GM12873 (cell line): ENCODE measurements around the gene TEKT1.

Source experiments
- TF ChIP-seq, protein P1 (sequence below): IDR thresholded peaks from 2 replicates; pipeline ENCODE4 v1.5.1; 2012; ENCODE audit warnings: low read depth, mild to moderate bottlenecking, moderate library complexity, low read length, control low read depth; ENCODE audit not compliant: insufficient read depth; ENCODE audit errors: missing control alignments

TEKT1 gene

DNA sequence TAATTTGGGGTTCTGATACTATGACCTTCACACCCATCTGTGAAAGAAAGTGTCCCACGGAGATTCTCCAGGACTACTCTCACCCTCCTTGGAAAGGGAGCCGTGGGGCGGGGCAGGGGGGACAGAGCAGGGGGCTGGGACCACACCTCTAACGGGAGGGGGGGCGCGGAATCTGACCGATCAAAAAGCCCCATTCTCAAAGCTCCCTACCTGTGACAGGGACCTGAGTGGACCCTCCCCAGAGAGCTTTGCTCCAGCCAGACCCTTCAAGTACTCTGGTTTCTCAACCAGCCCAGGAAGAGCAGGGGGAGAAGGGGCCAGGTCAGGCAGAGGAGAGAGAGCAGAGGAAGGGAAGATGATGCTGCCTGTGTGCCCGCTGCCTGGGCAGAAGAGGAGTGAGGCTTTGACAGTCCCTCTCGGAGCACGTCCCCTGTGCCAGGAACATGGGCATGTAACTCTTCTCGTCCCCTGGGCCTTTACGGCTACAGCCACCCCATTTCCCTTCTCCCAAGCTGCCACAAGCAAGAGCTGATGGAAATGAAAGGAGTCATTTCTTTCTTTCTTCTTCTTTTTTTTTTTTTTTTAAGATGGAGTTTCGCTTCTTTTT, 75.0 kb downstream of the TEKT1 start:
- TF ChIP-seq, protein P1, sequence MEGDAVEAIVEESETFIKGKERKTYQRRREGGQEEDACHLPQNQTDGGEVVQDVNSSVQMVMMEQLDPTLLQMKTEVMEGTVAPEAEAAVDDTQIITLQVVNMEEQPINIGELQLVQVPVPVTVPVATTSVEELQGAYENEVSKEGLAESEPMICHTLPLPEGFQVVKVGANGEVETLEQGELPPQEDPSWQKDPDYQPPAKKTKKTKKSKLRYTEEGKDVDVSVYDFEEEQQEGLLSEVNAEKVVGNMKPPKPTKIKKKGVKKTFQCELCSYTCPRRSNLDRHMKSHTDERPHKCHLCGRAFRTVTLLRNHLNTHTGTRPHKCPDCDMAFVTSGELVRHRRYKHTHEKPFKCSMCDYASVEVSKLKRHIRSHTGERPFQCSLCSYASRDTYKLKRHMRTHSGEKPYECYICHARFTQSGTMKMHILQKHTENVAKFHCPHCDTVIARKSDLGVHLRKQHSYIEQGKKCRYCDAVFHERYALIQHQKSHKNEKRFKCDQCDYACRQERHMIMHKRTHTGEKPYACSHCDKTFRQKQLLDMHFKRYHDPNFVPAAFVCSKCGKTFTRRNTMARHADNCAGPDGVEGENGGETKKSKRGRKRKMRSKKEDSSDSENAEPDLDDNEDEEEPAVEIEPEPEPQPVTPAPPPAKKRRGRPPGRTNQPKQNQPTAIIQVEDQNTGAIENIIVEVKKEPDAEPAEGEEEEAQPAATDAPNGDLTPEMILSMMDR: no peak

DNA sequence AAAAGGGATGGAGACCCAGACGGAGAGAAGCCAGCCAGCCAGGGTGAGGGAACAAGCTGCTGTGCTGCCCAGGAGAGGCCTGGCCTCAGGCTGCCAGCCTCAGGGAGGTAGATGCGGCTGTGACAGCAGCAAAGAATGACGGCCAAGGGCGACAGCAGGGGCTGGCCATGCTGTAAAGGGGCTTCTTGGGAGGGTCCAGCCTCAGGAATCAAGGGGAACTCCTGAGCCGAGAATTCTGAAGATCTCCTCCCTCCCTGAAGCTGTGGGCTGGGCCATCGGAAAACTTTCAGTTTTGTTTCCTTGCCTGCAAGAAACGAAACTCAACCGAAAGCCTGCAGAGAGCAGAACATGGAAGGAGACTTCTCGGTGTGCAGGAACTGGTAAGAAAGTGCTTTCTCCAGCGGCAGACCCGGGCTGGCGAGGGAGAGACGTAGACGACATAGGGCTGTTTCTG, 75.8 kb downstream of the TEKT1 start, which contains the start of gene XAF1:
XAF1 (plus strand) TSS at position 316 of the 454 bp plus-strand sequence; CDS start at position 349, 33 bp downstream.
- TF ChIP-seq, protein P1: no peak

DNA sequence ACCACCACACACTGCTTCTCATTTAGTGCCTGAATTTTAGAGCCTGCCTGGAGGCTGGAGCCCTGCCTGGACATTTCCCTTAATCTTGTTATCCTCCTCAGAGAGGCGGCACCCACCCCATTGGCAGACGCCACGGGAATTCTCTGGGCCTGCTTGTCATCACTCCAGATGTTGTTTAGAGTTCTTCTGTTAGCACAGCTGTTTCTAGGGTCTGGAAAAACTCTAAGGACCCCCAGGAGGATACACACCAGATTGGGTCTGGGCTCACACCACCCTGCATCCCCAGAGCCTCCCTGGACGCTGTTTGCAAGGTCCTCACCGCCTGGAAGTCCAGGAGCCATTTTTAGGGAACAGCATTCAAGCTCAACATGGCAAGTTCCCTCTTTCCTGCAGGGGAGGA, 76.2 kb downstream of the TEKT1 start:
- TF ChIP-seq, protein P1: no peak

DNA sequence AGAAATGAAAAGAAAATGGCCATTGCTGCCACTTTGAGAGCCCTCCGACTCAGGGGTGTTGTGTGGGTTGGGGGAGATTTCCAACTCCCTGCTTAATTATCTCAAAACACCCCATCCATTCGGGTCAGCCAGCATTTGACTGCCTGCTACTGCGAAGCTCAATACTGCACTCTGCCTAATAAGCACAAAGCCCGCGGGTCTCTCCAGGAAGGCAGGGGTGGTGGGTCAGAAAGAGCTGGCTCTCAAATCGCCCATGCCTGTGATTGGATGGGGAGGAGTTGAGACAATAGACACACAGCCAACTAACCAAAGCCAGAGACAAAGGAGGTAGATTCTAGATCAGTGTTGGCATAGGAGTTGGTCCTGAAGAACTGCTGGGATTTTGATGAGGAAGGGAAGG, 78.0 kb downstream of the TEKT1 start:
- TF ChIP-seq, protein P1: no peak

DNA sequence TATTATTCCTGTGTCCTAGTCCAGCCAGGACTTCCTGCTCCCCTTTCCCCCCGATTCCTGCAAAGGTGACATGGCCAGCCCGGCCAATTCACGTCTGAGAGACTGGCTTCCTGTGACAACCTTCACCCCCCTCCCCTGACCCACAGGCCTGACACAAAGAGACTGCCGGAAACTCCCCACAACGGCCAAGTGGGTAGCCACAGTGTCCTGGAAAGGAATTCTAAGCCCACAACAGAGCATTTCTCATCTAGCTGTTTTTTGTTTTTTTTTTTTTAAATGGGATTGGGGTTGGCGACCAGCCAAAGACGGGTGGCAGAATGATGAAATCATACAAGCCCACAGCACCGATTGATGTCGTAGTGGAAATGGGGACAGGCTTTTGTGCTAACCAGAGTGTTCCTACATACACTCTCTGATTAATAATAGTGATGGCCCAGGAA, 78.5 kb downstream of the TEKT1 start:
- TF ChIP-seq, protein P1: no peak

DNA sequence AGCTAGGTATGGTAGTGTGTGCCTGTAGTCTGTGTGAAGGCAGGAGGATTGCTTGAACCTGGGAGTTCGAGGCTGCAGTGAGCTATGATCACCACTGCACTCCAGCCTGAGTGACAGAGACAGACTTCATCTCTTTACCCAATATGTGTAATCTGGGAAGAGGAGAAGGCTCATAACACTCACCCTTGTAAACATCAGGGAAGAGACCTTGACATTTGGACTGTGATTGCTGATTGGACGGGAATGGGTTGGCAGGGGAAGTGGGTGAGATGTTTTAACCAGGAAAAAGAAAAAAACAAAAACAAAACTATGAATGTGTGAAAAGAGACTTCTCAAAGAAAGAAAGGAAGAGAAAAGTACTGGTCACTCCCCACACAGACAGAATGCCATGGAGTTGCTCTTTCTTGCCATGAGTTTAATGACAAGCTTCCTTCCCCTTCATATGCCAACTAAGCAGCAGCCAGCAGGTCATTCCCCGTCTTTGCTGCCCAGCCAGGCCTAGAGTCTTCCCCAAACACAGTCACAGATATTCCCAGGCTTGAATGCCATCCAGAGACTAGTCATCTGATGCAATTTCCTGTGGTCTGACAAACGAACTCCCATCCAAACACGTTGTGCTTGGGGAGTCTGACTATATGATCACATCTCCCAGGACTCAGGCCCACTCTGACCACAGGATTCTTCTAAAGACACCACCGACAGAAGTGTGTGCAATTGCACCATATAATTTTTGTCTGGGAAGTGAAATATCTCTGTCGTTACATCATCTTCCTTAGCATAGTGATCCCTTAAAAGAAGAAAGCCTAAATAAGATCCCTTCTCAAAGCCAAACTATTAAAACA, 79.2 kb downstream of the TEKT1 start:
- TF ChIP-seq, protein P1: no peak

DNA sequence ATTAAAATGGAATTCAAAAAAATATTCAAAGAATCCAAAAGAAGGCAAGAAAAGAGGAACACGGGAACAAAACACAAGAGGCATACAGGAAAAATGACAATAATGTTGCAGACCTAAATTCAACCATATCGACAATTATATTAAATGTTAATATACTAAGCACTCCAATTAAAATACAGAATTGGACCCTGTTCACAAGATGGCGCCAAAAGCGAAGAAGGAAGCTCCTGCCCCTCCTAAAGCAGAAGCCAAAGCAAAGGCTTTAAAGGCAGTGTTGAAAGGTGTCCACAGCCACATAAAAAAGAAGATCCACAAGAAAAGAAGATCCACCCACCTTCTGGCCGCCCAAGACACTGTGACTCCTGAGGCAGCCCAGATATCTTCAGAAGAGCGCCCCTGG, 82.0 kb downstream of the TEKT1 start:
- TF ChIP-seq, protein P1: no peak
